ENCODE measurements around the gene MUC13.
A peak's percentile ranks its signal among the peaks of the same experiment; 100 is the strongest.

The MUC13 gene

DNA sequence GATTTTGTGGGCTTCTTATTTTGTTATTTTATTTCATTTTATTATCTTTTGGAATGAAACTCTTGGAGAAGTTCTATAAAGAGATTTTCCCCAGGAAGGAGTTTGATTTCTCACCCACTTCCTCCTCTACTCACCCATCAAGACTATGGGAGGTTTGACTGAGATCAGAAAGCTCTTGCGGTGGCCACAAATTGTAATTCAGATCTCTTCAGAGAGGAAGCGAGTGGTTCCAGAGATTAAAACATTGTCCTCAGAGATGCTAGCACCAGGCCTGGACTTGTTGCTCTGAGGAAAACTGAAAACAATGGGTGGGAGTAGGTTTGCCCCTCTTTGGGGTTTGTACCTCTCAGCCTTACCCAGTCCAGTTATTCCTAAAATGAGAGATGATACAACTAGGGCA is 8.1 kb upstream of the MUC13 start:
- DNase-seq, result no peak

- no peak for DNase-seq
These were observed 7.2 kb upstream of the MUC13 start for GRCh38 chr3:124941771-124942170.

- peak; percentile 61 for DNase-seq
These were observed 5.1 kb upstream of the MUC13 start for GRCh38 chr3:124939661-124940060.

- DNase-seq, result no peak
These were observed 4.3 kb upstream of the MUC13 start for GRCh38 chr3:124938896-124939295.

DNA sequence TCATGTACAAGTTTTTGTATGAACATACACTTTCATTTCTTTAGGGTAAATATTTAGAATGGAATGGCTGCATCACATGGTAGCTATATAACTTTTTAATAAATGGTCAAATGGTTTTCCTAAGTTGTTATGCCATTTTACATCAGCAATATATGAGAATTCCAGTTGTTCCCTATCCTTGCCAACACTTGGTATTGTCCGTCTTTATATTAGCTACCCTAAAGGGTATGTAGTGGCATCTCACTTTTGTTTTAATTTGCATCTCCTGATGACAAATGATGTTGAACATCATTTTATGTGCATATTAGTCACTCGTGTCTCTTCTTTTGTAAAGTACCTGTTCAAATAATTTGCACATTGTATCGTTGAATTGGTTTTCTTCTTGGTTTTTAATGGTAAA is 2.5 kb upstream of the MUC13 start:
- no peak for DNase-seq

GRCh38 chr3:124935794-124936542 is 1.4 kb upstream of the MUC13 start:
- DNase-seq, result no peak

DNA sequence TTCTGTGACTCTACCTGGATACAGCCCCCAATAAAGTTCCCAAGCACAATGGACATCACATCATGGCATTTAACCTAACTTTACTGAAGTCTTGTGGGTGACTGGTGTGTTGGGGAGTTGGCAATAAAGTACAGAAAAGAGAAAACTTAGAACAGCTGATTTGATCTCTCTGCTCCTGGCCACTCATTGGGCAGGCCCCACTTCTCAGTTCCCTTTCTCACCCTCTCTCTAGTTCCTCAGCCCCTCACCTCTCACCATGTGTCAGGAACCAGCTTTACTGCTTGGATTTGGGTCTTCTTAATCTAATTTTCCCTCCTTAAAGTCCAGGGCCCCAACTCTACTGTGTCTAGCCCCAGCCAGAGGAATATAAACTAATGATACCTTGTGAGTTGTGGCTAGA is 713 bp upstream of the MUC13 start:
- DNase-seq, result no peak

DNA sequence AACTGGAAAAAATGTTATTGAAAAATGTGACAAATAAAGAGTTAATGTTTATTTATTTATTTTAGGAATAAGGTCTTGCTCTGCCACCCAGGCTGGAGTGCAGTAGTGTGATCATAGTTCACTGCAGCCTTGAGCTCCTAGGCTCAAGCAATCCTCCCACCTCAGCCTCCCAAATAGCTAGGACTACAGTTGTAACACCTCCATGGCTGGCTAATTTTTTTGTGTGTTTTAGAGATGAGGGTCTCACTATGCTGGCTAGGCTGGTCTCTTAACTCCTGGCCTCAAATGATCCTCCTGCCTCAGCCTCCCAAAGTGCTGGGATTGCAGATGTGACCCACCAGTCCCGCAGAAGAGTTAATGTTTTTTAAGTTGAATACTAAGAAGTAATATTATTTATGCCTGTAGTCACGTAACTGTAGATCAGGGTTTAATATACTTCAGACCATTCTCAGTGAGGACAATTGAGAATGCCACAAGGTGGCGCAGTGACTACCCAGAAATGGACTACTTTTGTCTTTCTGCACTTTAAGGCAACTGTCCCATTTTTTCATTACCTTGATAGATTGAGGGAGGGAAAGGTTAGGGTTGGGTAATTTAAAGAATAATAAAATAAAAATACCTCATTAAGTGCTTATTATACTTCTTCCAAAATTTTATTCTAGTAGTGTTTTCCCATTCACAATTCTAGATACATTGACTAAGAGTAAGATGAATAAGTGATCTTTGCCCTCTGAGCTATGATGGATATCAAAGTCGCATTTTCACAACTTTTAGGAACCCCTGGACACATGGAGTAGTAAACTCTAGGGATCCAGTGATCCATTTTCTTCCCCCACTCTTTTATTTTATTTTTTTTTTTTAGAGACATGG is 6.0 kb downstream of the MUC13 start:
- peak; percentile 70 for DNase-seq

GRCh38 chr3:124927574-124928045 is 6.9 kb downstream of the MUC13 start:
- DNase-seq, result no peak

- no peak for DNase-seq
These were observed 8.0 kb downstream of the MUC13 start for GRCh38 chr3:124926426-124927101.

- DNase-seq, result no peak
These were observed 9.8 kb downstream of the MUC13 start for GRCh38 chr3:124924741-124925140.

- no peak for DNase-seq
These were observed 10.7 kb downstream of the MUC13 start for GRCh38 chr3:124923833-124924232.

- DNase-seq, result no peak
These were observed 13.8 kb downstream of the MUC13 start for GRCh38 chr3:124920718-124921117.

DNA sequence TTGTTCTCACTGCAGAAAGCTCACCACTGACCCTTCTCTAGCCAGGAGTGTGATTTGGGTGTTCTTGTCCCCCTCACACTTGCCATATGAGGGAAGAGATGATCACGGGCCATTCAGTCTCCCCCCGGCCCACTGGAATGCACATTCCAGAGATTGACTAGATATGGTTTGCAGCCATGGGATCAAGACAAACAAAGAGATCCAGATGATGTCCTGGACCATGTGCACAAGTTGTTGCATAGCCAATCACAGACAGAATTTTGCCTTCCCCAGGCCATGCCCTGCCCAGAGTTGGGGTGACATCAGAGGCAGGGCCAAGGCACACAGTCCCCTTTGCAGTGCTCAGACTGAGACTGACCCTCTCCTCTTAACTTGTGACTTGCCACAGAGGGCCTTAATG is 14.8 kb downstream of the MUC13 start:
- DNase-seq, result peak; percentile 82

- no peak for DNase-seq
These were observed 16.0 kb downstream of the MUC13 start for GRCh38 chr3:124918524-124918923.

DNA sequence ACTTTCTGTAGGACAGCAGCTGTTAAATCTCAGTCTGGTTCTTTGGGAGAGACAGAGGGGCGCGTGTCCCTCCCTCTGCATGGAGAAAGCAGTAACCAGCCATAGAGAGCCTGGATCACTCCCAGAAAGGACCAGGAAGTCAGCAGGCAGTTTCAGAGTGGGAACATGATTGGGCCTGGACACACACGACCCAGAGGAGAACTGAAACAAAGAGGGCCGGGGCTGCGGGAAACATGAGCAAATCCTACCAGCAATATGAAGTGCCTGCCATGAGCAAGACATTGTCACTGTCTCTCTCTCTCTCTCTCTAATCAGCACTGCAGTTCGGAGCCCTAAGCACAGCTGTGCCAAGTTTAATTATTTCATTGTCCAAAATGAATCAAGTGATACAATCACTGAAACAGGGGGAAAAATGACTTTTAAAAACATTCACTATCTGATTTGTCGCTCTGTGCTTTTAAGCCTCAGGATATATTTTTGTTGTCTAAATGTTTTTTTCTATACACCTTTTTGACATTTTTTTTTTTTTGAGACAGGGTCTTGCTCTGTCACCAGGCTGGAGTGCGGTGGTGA is 17.6 kb downstream of the MUC13 start:
- DNase-seq, result no peak

DNA sequence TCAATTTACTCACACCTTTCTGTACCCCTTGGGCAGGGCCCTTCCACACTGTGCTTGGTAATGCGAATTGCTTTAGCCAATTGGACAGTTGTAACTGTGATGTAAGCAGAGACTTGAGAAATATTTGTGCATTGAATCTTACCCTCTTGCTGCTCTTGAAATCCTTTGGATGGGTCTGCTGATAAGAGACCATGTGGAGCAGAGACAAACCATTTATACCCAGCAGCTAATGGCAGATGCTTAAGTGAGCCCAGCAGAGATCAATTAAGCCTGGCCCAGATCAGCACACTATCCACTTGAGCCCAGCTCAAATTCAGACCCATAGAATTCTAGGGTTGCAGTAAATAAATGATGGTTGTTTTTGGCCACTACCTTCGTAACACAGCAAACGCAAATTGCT is 19.3 kb downstream of the MUC13 start:
- DNase-seq, result no peak

DNA sequence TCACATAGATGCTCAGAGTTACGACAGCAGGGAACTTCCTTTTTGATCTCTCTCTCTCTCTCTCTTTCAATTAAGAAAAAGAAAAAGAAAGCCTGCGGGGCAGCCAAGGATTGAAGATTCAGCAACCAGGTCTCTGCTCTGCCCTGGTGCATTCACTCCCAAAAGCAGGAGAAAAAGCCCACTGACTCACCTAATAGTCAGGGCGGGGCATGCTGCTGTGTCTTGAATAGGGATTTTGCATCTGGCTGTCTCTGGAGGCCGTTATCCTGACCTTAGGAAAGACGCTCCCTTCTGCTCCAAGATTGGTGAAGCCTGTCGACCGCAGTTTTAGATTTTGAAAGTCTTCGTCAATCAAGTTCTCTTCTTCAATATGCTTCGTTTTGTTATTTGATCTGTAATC is 26.6 kb downstream of the MUC13 start:
- peak; percentile 90 for DNase-seq

GRCh38 chr3:124904835-124905492 is 29.6 kb downstream of the MUC13 start:
- no peak for DNase-seq

- no peak for DNase-seq
These were observed 30.4 kb downstream of the MUC13 start for GRCh38 chr3:124903896-124904834.

DNA sequence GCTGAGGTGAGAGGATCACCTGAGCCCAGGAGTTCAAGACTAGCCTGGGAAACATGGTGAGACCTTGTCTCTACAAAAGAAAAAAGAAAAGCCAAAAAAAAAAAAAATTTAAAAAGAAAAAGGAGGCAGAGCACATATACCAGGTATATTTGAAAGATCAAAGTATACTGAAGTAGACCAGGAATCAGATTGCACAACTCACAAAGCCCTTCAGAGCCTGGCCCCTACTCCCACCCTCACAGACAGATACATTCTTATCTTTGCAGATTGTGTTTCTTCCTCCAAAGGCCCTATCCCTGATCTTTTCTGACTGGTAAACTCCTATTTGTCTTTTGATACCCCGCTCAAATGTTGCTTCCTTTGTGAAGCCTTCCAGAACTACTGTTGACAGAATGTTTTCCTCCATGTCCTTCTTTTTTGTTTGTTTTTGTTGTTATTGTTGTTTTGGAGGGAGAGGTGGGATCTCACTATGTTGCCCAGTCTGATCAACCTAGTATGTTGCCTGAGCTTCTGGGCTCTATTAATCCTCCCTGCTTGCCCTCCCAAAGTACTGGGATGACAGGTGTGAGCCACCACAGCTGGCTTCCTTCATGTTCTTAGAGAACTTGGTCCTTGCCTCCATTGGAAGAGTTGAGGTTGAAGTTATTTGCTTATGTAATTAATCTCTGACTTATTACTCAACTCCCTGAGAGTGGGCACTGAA is 37.6 kb downstream of the MUC13 start:
- no peak for DNase-seq

Data from islet precursor cell (in vitro differentiated cells).